ENCODE results near the gene HAS3.
"Not testable (repeated sequence)": the region's sequence is repeated elsewhere in the genome, so short reads cannot be mapped to it uniquely, and the experiment has no call there.

HAS3 gene

GRCh38 chr16:69115837-69116236, 10.4 kb downstream of the HAS3 start:
- no peak overlapping the region for H3K4me3 ChIP-seq (ENCODE audit: low read depth, low read length)

- no peak overlapping the region for H3K4me3 ChIP-seq (ENCODE audit: low read depth, low read length)
Measured at GRCh38 chr16:69116256-69116875, 10.9 kb downstream of the HAS3 start.

GRCh38 chr16:69116906-69117305, 11.5 kb downstream of the HAS3 start:
- H3K4me3 ChIP-seq (ENCODE audit: low read depth, low read length) = no peak overlapping the region

GRCh38 chr16:69118468-69118867, 13.0 kb downstream of the HAS3 start:
- H3K4me3 ChIP-seq (ENCODE audit: low read depth, low read length) = no peak overlapping the region

- H3K4me3 ChIP-seq (ENCODE audit: low read depth, low read length) = no peak overlapping the region
Measured at GRCh38 chr16:69118994-69119393, 13.5 kb downstream of the HAS3 start.

- no peak overlapping the region for H3K4me3 ChIP-seq (ENCODE audit: low read depth, low read length)
Measured at GRCh38 chr16:69119536-69119935, 14.1 kb downstream of the HAS3 start.

- no peak overlapping the region for H3K4me3 ChIP-seq (ENCODE audit: low read depth, low read length)
Measured at GRCh38 chr16:69120096-69120664, 14.7 kb downstream of the HAS3 start.

- H3K4me3 ChIP-seq (ENCODE audit: low read depth, low read length) = no peak overlapping the region
Measured at GRCh38 chr16:69123910-69124309, 18.5 kb downstream of the HAS3 start.

GRCh38 chr16:69124406-69124805, 19.0 kb downstream of the HAS3 start:
- not testable (repeated sequence) for H3K4me3 ChIP-seq (ENCODE audit: low read depth, low read length)

- H3K4me3 ChIP-seq (ENCODE audit: low read depth, low read length) = not testable (repeated sequence)
Measured at GRCh38 chr16:69124961-69125360, 19.5 kb downstream of the HAS3 start.

GRCh38 chr16:69126221-69126620, 20.8 kb downstream of the HAS3 start:
- H3K4me3 ChIP-seq (ENCODE audit: low read depth, low read length) = no peak overlapping the region

GRCh38 chr16:69126801-69127200, 21.3 kb downstream of the HAS3 start:
- H3K4me3 ChIP-seq (ENCODE audit: low read depth, low read length) = not testable (repeated sequence)

- no peak overlapping the region for H3K4me3 ChIP-seq (ENCODE audit: low read depth, low read length)
Measured at GRCh38 chr16:69127966-69128510, 22.6 kb downstream of the HAS3 start.

- no peak overlapping the region for H3K4me3 ChIP-seq (ENCODE audit: low read depth, low read length)
Measured at GRCh38 chr16:69130461-69130860, 25.0 kb downstream of the HAS3 start.

- peak overlapping the region; percentile 86 for H3K4me3 ChIP-seq (ENCODE audit: low read depth, low read length)
Measured at GRCh38 chr16:69131167-69131838, 25.9 kb downstream of the HAS3 start.

- H3K4me3 ChIP-seq (ENCODE audit: low read depth, low read length) = peak overlapping the region; percentile 91
Measured at GRCh38 chr16:69131839-69132423, 26.5 kb downstream of the HAS3 start.

- H3K4me3 ChIP-seq (ENCODE audit: low read depth, low read length) = peak within 1 kb of the TSS; percentile 91
Measured at GRCh38 chr16:69132424-69133252, 27.2 kb downstream of the HAS3 start, which contains the start of the genes CHTF8 and UTP4. CHTF8 (minus strand) TSS chr16:69132588; CDS start chr16:69121458, 11,130 bp downstream. UTP4 (plus strand) TSS chr16:69132649; CDS start chr16:69133460, 811 bp downstream.

GRCh38 chr16:69133373-69133954, 28.0 kb downstream of the HAS3 start:
- peak overlapping the region; percentile 91 for H3K4me3 ChIP-seq (ENCODE audit: low read depth, low read length)

- no peak overlapping the region for H3K4me3 ChIP-seq (ENCODE audit: low read depth, low read length)
Measured at GRCh38 chr16:69138608-69139007, 33.2 kb downstream of the HAS3 start.

GRCh38 chr16:69139464-69139863, 34.0 kb downstream of the HAS3 start:
- H3K4me3 ChIP-seq (ENCODE audit: low read depth, low read length) = not testable (repeated sequence)
